ENCODE data around the gene CYP24A1. TPM values are rescaled to one million over a fixed set of nuclear protein-coding genes. Genes with fewer than 3 reads are reported as not detected.

CYP24A1 gene
- total and polyA plus RNA-seq, 2 of the 13 experiments (the other 11 are each of a cell fraction or from before 2014, with no cell fraction given), result 9.4 to 32.7 TPM

DNA sequence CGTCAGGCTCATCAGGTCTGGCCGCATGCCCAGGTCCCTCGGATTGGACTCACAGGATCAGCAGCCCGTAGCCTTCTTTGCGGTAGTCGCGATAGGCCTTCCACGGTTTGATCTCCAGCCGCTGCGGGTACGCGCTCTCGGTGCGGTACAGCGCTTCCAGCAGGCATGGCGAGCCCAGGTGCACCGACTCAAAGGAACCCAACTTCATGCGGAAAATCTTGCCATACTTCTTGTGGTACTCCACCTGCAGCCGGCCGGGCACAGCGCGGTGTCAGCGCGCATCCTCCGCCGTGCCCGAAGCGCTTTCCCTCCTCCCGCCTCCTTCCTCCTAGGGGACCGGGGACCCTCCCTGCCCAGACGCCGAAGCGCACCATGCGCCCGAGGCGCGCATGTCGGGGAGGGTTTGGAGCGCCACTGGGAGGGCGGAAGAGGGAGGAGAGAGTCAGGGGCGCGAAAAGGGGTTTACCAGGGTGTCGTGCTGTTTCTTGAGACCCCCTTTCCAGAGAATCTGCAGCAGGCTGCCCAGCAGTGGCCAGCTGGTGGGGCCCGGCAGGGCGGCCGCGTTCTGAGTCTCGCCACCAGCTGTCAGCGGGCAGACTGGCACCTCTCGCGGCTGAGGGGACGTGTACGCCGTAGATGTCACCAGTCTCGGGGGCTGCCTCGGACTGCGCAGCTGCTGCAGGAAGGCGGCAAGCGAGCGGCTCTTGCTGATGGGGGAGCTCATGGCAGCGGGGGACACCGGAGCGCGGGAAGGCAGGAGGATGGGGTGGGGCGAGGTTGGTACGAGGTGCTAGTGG, 732 bp downstream of the CYP24A1 start (continued):
- TF ChIP-seq, protein P1, sequence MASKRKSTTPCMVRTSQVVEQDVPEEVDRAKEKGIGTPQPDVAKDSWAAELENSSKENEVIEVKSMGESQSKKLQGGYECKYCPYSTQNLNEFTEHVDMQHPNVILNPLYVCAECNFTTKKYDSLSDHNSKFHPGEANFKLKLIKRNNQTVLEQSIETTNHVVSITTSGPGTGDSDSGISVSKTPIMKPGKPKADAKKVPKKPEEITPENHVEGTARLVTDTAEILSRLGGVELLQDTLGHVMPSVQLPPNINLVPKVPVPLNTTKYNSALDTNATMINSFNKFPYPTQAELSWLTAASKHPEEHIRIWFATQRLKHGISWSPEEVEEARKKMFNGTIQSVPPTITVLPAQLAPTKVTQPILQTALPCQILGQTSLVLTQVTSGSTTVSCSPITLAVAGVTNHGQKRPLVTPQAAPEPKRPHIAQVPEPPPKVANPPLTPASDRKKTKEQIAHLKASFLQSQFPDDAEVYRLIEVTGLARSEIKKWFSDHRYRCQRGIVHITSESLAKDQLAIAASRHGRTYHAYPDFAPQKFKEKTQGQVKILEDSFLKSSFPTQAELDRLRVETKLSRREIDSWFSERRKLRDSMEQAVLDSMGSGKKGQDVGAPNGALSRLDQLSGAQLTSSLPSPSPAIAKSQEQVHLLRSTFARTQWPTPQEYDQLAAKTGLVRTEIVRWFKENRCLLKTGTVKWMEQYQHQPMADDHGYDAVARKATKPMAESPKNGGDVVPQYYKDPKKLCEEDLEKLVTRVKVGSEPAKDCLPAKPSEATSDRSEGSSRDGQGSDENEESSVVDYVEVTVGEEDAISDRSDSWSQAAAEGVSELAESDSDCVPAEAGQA (IDR thresholded peaks at IDR 0.05; ENCODE audit: low read depth), result no peak
- TF ChIP-seq, protein P1 (CRISPR knock-in tag; IDR thresholded peaks at IDR 0.05; ENCODE audit: borderline replicate concordance), result no peak
- TF ChIP-seq ZNF20 (CRISPR knock-in tag; IDR thresholded peaks at IDR 0.05) (no peak), KLF16 (CRISPR knock-in tag; IDR thresholded peaks at IDR 0.05) (peak in 1 of 2 experiments; percentile 30; a peak in 1 of 4 replicates), CENPT (CRISPR knock-in tag; IDR thresholded peaks at IDR 0.05; ENCODE audit: low read depth) (0 out of 2 replicates have a peak, but pooled peaks have one; percentile 6), SRY (CRISPR knock-in tag; IDR thresholded peaks at IDR 0.05) (0 out of 2 replicates have a peak, but pooled peaks have one; percentile 43), ZNF792 (CRISPR knock-in tag; IDR thresholded peaks at IDR 0.05) (0 out of 2 replicates have a peak, but pooled peaks have one; percentile 40), ZNF709 (CRISPR knock-in tag; IDR thresholded peaks at IDR 0.05) (no peak), RBFOX2 (IDR thresholded peaks at IDR 0.05; ENCODE audit: low read depth, low read length) (0 out of 2 replicates have a peak, but pooled peaks have one; percentile 35), MTF2 (CRISPR knock-in tag; IDR thresholded peaks at IDR 0.05; ENCODE audit: borderline replicate concordance) (peak; percentile 68; the same call in 1 of the 2 replicates), EED (CRISPR knock-in tag; IDR thresholded peaks at IDR 0.05) (0 out of 2 replicates have a peak, but pooled peaks have one; percentile 39)
- TF ChIP-seq, protein P2, sequence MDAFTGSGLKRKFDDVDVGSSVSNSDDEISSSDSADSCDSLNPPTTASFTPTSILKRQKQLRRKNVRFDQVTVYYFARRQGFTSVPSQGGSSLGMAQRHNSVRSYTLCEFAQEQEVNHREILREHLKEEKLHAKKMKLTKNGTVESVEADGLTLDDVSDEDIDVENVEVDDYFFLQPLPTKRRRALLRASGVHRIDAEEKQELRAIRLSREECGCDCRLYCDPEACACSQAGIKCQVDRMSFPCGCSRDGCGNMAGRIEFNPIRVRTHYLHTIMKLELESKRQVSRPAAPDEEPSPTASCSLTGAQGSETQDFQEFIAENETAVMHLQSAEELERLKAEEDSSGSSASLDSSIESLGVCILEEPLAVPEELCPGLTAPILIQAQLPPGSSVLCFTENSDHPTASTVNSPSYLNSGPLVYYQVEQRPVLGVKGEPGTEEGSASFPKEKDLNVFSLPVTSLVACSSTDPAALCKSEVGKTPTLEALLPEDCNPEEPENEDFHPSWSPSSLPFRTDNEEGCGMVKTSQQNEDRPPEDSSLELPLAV (CRISPR knock-in tag; conservative IDR thresholded peaks at IDR 0.05; ENCODE audit: low read depth), result no peak
- TF ChIP-seq, protein P3, sequence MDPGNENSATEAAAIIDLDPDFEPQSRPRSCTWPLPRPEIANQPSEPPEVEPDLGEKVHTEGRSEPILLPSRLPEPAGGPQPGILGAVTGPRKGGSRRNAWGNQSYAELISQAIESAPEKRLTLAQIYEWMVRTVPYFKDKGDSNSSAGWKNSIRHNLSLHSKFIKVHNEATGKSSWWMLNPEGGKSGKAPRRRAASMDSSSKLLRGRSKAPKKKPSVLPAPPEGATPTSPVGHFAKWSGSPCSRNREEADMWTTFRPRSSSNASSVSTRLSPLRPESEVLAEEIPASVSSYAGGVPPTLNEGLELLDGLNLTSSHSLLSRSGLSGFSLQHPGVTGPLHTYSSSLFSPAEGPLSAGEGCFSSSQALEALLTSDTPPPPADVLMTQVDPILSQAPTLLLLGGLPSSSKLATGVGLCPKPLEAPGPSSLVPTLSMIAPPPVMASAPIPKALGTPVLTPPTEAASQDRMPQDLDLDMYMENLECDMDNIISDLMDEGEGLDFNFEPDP (CRISPR knock-in tag; conservative IDR thresholded peaks at IDR 0.05), result 0 out of 2 replicates have a peak, but pooled peaks have one; percentile 60
- TF ChIP-seq, protein P4, sequence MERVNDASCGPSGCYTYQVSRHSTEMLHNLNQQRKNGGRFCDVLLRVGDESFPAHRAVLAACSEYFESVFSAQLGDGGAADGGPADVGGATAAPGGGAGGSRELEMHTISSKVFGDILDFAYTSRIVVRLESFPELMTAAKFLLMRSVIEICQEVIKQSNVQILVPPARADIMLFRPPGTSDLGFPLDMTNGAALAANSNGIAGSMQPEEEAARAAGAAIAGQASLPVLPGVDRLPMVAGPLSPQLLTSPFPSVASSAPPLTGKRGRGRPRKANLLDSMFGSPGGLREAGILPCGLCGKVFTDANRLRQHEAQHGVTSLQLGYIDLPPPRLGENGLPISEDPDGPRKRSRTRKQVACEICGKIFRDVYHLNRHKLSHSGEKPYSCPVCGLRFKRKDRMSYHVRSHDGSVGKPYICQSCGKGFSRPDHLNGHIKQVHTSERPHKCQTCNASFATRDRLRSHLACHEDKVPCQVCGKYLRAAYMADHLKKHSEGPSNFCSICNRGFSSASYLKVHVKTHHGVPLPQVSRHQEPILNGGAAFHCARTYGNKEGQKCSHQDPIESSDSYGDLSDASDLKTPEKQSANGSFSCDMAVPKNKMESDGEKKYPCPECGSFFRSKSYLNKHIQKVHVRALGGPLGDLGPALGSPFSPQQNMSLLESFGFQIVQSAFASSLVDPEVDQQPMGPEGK (CRISPR knock-in tag; IDR thresholded peaks at IDR 0.05), result no peak
